GM12874 (cell line): ENCODE measurements around the gene LRP2.

ENCODE experiments used
- TF ChIP-seq, protein P1 (sequence below): IDR thresholded peaks from 2 replicates; pipeline ENCODE4 v1.5.1; 2011; ENCODE audit warnings: low read depth, mild to moderate bottlenecking, control low read depth, low read length, moderate library complexity; ENCODE audit not compliant: insufficient read depth

Gene LRP2

DNA sequence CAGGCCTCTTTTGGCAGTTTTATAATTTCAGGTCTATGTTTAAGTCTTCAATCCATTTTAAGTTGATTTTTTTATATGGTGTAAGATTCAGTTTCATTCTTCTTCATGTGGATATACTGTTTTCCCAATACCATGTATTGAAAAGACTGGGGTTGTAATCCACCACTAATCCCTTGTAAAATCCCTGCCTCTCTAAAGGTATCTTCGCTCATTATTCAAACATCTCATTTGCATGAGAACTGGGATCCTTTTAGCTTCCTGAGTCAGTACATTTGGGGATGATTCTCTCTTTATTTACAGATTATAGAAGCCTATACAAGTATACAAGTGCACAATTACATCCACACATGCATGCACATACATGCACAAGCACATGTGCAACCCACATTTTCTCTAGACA, 267.7 kb downstream of the LRP2 start:
- TF ChIP-seq, protein P1, sequence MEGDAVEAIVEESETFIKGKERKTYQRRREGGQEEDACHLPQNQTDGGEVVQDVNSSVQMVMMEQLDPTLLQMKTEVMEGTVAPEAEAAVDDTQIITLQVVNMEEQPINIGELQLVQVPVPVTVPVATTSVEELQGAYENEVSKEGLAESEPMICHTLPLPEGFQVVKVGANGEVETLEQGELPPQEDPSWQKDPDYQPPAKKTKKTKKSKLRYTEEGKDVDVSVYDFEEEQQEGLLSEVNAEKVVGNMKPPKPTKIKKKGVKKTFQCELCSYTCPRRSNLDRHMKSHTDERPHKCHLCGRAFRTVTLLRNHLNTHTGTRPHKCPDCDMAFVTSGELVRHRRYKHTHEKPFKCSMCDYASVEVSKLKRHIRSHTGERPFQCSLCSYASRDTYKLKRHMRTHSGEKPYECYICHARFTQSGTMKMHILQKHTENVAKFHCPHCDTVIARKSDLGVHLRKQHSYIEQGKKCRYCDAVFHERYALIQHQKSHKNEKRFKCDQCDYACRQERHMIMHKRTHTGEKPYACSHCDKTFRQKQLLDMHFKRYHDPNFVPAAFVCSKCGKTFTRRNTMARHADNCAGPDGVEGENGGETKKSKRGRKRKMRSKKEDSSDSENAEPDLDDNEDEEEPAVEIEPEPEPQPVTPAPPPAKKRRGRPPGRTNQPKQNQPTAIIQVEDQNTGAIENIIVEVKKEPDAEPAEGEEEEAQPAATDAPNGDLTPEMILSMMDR = no peak

DNA sequence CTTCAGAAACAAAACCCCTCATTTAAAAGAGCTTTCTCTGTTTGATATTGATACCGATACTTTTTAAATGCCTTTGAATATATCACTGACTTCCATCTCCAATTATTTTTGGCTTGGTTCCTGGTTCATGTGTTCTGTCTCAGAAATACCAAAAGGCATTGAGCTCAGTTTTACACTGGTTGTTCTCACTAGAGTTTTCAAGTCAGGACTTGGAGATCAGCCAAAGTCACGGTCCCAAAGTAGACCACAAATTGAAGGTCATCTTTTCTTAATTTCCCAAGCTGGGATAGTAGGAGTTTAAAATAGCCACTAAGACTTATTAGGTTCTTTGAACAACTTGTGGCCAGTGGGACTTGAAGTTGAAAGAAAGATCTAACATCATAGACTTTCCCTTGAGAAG, 268.8 kb downstream of the LRP2 start:
- TF ChIP-seq, protein P1 = no peak

DNA sequence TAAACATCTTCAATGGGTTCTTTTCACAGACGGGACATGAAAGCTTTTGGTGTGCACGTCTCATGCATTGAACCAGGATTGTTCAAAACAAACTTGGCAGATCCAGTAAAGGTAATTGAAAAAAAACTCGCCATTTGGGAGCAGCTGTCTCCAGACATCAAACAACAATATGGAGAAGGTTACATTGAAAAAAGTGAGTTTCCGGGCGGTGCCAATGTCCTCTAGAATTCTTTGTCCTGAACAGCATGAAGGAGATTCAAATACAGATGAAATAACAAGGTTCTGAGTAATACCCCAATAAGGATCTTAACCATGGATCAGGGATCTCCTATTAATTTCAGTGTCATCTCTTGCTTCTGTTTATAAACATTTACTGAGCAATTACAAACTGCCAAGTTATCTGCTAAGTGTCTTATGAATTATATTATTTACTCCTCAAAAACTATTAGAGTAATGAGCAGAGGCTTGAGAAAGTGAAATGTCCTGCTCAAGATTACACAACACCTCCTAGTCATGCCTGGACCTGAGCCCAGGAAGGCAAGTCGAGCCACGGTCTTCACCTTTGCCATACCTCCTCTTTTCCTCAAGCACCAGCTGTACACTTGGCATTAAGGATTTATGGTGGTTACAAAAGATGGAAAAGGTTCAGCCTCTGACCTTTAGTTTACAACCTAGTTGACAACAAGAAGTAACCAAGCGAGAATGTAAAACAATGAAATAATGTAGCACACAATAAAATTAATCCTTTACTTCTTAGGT, 270.4 kb downstream of the LRP2 start:
- TF ChIP-seq, protein P1 = no peak

DNA sequence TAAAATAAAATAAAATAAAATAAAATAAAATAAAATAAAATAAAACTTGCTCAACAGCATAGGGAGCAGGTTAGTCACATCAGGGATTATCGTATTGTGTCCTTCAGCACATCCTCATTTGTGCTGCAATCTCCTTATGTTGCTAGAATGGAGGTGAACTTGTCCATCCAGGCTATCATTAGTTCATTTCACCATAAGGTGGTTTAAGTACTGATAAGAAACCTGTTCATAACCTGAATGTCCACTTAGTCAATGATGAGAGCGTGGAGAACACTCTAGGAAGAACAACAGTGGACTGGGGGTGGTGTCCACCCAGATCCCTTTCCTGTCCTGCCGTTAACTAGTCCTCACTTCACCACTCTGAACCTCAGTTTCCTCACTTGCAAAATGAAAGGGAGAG, 271.1 kb downstream of the LRP2 start:
- TF ChIP-seq, protein P1 = no peak

DNA sequence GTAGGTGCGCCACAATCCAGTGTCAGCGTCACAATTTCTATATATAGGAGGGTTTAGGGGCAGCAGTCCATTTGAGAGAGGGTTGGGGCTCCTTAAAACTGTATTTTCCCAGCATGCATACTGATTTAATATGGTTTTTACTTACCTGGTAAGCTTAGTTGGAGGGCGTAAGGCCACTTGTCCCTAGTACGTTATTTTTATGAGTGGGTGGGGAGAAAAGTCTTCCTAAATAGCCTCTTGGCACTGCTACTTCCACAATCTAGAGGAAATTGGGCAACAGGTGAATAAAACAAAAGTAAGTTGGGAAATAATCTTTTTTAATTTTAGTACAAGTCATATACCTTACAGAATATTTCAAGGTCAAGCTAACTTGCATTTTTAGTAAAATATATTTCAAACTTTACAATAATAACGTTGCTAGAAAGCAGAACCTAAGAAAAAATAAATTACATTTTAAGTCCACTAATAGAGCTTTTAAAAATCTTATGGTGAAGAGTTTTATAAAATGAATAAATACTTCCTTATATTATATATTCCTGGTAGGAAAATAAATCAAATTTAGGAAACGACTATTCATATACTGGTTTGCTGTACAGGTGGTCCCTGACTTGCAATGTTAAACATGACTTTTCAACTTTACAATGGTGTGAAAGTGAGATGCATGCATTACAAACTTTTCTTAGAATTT, 272.1 kb downstream of the LRP2 start:
- TF ChIP-seq, protein P1 = no peak

DNA sequence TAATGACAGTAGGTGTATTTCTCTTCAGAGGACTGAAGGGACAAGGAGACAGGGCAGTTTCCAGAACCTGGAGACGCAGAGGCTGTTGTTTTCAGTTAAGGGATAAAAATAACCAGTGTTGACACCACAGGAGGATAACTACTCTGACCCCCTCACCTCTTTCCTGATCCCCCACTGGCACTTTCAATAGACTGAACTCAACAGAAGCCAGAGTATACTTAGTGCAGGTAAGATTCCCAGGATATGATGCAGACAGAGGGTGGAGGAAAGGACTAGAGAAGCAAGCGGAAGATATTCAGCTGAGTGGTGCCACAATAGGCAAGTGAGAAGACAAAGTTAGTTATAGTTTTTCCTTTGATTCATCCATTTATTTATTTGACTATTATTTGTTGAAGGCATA, 273.2 kb downstream of the LRP2 start:
- TF ChIP-seq, protein P1 = no peak

DNA sequence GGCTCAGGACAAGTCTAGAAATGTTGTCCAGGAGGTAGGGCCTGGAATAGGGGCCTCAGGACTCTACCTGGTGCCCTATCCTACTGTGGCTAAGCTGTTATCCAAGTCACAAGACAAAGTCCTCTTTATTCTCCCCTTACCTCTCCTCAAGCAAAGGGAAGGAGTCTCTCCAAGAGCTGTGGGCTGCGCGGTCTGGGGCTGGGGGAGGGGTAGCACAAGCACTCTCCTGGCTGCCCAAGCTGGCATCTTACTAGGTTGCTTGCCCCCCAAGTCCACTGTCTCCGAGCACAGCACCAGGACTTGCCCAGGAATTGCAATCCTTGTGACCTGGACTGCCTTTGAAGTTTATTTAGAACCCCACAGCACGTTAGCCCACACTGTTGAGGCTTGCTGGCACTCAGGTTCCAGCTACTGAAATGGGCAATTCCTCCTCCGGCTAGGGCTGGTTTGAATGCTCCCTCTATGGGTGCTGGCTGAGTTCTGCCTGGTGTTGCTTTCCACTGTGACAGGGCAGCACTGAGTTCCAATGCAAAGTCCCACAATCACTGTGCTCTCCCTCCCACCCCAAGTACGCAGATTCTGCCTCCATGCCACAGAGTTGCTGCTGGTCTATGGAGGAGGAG, 274.5 kb downstream of the LRP2 start:
- TF ChIP-seq, protein P1 = no peak
